SK-N-DZ (cell line): ENCODE data around the gene PLEKHO2.

Experiments used
- DNase-seq: peaks from one replicate; pipeline ENCODE4 v3.0.0-alpha.2; 2015; ENCODE audit warnings: low spot score

The PLEKHO2 gene

DNA sequence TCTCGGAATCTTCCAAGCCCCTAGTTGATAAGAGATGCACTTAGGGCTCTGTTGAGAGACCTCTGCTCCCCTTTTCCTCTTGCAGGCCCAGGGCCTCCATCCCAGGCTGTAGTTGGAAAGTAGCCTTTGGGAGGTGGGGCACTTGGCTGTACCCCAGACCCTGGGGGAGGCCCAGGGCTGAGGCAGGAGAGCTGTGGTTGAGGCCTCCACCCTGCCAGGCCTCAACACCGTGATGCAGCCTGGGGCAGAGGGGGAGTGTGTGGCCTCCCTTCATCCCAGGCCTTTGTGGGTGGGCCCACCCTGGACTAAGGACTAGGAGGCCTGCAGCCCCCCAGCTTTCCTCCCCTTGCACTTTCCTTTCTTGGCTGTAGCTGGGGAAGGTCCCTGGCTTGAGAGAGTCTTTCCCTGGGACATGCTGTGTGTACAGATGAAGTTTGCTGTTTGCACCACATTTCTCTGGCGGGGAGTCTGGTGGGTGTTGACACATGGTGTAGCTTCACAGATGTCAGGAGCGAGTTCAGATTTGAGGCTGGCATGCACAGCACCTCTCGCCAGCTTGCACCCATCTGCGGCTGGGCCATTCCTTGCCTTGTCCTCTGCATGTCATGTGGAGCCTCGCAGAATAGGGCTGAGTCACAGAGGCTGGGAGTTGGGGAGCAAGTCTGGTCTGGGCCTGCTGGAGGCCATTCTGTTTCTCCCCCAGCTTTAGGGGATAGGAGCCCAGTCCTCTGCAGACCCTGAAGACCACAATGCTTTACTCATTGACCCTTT lies 13.7 kb downstream of the PLEKHO2 start:
- DNase-seq = no peak

GRCh38 chr15:64856429-64857145 lies 14.9 kb downstream of the PLEKHO2 start:
- DNase-seq = peak; percentile 92

DNA sequence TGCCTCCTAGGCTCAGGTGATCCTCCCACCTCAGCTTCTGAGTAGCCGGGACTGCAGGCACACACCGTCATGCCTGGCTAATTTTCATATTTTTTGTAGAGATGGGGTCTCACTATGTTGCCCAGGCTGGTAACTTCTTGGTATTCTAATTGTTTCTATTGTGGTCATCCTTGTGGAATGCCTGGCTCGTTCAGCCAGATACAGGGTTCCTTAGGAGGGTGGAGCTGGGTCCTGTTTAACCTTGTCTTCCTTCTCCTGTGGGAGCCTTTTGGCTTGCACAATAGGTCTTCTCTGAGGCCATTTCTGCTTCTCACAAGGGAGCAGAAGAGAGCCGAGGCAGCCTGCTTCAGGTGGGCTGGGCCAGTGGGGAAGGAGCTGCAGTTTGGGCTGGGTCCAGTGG lies 15.7 kb downstream of the PLEKHO2 start:
- no peak for DNase-seq

- DNase-seq = no peak
Measured at GRCh38 chr15:64858021-64858575, 16.4 kb downstream of the PLEKHO2 start.

- no peak for DNase-seq
Measured at GRCh38 chr15:64859226-64859625, 17.5 kb downstream of the PLEKHO2 start.

GRCh38 chr15:64861331-64861730 lies 19.6 kb downstream of the PLEKHO2 start:
- no peak for DNase-seq

DNA sequence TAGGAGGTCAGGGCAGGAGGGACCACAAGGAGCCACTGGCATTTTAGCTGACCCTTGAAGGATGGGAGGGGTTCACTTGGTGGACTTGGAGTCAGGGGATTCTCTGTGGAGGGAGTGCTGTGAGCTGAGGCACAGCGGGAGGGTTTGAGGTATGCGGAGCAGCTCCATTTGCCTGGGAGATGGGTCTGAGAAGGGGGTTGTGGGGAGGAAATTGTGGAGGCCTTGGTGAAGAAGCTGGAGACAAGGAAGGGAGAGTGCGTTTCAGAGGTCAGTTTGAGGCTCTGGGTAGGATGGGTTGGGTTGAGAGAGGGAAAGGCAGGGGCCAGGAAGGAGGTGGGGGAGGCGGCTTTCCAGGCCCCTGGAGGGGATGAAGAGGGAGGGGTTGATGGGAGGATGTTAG lies 20.2 kb downstream of the PLEKHO2 start:
- DNase-seq = no peak

DNA sequence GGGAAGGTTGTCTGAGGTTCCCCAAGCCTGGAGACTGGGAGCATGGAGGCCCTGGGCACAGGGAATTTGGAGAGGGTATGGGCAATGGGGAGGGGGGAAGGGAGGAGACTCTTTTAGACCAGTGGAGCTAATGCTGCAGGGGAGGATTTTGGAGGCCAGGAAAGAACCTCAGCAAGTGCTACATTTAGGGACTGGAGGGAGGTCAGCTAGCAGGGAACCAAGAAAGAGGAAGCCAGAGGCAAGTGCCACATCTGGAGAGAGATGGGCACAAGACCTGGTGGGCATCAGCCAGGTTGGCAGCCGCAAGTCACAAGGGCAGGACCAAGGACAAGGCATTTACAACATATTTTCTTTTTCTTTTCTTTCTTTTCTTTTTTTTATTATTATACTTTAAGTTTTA lies 20.7 kb downstream of the PLEKHO2 start:
- DNase-seq = no peak

- DNase-seq = no peak
Measured at GRCh38 chr15:64864068-64864467, 22.4 kb downstream of the PLEKHO2 start.

GRCh38 chr15:64865126-64865997 lies 23.6 kb downstream of the PLEKHO2 start:
- DNase-seq = no peak

GRCh38 chr15:64865998-64866520 lies 24.3 kb downstream of the PLEKHO2 start:
- DNase-seq = no peak

DNA sequence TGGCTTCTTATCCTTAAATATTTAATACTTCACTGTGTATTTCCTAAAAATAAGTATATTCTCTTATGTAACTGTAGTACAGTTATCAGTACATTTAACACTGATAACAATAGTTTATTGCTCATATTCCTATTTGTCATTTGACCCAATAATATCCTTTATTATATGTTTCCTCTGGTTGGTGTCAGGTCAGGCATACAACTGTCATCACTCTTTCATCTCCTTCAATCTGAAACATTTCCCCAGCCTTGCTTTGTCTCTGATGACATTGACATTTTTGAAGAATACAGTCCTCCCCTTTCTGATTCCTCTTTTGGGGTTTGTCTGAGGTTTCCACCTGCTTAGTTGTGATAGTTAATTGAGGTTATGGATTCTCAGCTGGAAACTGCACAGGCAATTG lies 27.8 kb downstream of the PLEKHO2 start:
- no peak for DNase-seq

- DNase-seq = no peak
Measured at GRCh38 chr15:64870353-64870752, 28.6 kb downstream of the PLEKHO2 start.

GRCh38 chr15:64875641-64876223 lies 34.0 kb downstream of the PLEKHO2 start:
- DNase-seq = peak; percentile 55

DNA sequence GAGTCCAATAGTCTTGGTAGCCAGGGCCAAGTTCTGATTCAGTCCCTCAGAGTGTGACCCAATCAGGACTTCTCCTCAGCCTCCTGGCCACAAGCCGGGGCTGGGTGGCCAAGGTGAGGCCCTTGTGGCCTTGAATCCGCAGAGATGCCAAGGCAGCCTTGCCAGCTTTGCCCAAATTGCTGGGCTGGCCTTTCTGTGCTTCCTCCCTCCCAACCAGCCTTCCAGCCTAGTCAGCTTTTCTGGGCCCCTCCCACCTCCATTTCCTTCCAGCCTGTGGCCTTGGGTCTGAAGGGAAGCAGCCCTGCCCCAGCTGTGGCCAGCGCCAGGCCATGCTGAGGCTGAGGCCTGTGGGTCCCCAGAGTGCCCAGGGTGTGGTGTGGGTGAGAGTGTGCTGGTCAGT lies 35.7 kb downstream of the PLEKHO2 start:
- no peak for DNase-seq

DNA sequence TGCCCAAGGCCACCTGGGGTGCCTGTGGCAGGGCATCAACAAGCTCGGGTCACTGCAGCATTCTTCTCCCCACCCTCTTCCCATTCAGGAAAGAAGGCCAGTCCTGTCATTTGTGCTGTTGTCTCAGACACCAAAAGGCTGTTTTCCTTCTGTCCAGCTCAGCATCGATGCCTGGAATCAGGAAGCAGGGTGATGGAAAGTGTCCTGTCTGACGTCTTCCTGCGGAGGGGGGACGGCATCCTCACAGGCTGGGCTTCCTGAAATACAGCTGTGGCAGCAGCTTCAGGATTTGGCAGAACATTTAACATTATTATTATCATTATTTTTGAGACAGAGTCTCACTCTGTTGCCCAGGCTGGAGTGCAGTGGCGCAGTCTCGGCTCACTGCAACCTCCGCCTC lies 37.0 kb downstream of the PLEKHO2 start:
- DNase-seq = no peak

DNA sequence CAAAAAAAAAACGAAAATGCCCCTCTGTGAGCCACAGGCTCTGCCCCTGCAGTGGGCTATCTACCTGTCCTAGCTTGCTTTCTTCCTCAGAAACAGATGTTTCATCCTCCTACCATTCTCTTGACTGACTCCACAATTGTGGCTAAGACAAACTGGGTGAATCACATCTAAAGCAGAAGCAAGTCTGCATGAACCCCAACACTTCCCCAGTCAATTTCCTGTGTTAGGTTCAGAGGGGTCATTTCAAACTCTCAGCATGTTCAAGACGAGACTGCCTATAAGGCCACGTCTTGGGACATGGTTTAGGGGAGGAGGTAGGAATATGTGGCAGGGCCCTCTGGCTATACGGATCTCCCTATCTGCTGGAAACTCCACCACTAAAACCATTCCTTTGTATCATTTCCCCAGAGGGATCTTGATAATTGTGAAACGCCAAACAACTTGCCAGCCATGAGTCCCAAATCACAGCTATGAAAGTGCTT lies 41.4 kb downstream of the PLEKHO2 start:
- DNase-seq = no peak

DNA sequence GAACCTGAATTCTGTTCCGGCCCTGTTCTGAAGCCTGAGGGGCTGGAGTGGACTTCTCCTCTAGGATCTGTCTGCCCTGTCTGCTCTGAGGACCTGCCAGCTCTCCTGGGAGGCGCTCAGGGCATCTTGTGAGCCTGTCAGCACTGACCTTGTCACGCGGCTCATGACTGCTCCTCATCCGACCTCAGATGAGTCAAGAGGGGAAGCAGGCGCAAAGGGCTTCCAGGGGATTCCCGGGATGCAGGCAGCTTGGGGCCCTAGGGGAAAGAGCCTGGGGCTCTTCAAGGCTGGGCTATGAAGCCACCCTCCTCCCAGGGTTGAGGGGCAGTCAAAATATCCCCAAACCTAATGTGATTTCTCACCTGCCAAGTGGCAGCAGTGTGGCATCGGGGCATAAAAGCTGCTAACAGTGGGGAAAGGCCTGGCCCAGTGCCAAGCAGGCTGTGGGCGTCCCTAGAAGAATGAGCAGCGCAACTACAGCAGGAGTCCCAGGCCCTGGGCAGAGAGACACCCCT lies 42.3 kb downstream of the PLEKHO2 start:
- peak; percentile 71 for DNase-seq

DNA sequence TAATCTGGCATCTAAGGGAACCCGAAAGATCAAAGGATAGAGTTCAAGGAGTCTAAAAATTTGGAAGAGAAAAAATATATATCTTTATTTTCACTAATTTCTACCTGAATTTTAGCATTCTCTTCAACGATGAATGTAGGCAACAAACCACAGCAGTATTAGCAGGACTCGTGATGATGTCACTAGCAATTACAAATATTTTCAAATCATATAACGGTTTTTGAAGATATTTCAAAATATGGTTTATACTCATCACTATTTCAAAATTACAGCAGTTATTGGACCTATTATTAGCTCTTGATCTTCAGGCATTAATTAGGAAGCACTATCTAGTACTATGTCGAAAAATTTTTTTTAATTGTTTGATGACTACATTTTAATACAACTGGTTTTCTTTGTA lies 43.0 kb downstream of the PLEKHO2 start:
- no peak for DNase-seq

GRCh38 chr15:64888336-64888735 lies 46.6 kb downstream of the PLEKHO2 start:
- DNase-seq = no peak

GRCh38 chr15:64891561-64891960 lies 49.8 kb downstream of the PLEKHO2 start:
- no peak for DNase-seq
